NCI-H345 (cell line): ENCODE measurements around the gene ZKSCAN3.
"Not testable (repeated sequence)": the region's sequence is repeated elsewhere in the genome, so short reads cannot be mapped to it uniquely, and the experiment has no call there.

Experiments used
- DNase-seq: peaks from one replicate; lab custom pipeline; 2025; lab: John Stamatoyannopoulos, UW

ZKSCAN3 gene

GRCh38 chr6:28377879-28378278, 28.1 kb downstream of the ZKSCAN3 start:
- DNase-seq, result no peak

DNA sequence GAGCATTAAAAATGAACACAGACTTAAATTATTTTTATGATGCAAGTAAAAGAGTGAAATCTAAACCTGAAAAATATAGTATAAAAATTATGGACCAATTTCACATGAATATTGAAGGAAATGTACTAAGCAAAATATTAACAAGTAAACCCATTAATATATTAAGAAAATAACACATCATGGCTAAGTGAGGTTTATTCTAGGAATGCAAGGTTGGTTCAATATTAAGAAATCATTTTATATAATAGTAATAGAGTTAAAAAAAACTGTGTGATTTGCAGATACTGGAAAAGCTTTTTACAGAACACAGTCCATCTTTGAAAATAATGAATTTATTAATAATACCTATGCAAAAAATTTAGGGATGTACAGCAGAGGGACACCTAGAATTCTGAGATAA, 28.9 kb downstream of the ZKSCAN3 start:
- DNase-seq, result no peak

- no peak for DNase-seq
Measured at GRCh38 chr6:28380381-28380780, 30.6 kb downstream of the ZKSCAN3 start.

DNA sequence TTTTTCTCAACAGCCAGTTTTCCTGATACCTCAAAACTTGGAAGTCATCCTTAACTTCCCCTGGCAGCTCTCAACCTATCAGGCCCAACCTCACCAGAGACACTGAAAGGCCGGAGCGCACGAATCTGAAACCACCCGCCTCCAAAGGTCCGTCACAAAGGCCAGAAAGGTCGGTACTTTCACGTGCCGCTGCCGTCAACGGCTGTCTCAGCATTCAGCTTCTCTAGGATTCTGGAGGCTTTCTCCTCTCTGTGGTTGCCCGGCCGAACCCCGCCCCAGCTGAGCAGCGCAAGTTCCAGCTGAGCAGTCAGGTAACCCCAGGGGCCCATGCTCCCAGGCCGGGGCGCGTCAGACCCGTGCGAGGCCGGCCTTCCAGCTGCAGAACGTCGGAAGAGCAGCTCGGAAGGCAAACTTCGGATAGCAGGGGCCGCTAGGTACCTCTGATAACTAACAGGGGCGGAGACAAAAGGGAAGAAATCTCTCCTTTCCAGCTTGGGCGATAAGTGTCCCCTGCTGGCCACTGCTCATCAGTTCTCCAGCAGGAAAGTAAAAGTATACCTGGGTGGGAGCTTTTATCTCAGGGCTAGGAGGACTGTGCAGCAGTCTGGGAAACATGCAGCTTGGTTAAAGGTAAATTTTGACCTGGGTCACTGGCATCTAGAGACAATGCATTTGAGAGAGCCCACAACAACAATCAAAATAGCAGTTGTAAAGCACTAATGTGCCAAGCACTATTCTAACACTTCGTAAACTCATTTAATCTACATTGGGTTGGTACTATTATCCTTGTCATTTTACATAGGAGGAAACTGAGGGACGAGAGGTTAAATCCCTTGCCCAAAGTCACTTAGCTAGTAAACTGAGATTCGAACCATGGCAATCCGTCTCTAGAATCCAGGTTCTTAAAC, 33.7 kb downstream of the ZKSCAN3 start:
- DNase-seq, result peak; percentile 37

- no peak for DNase-seq
Measured at GRCh38 chr6:28384143-28384533, 34.4 kb downstream of the ZKSCAN3 start.

GRCh38 chr6:28390688-28391087, 40.9 kb downstream of the ZKSCAN3 start:
- DNase-seq, result no peak

DNA sequence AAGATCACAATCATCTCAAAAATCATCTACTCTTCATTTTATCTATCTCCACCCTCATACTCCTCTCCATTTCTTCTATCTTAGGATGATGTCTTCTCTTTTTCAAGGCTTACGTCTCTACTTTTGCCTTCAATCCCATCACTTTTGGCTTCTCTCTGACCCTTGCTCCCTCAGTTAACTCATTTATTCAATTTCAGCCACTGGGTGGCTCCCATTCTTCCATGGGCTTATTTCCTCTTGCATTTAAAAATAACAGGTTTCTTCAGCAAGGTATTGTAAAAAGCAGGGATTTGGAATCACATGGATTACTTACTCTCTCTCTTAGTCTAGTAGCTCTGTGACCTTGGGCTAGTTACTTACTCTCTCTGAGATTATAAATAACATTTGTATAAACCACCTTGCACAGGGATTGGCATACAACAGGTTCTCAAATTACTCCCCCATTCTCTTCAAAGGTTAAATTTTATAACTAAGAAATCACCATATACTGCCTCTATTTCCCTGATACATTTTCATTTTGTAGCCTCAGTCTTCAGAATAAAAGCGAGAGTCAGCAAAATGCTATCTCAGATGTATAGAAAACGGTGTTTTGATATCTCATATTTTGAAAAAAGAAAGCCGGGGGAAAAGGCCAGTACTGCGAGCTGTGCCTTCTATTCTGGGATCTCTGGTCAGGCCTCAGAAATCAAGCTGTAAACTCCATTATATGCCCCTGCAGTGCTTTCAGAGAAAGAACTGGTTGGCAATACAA, 44.3 kb downstream of the ZKSCAN3 start:
- no peak for DNase-seq

DNA sequence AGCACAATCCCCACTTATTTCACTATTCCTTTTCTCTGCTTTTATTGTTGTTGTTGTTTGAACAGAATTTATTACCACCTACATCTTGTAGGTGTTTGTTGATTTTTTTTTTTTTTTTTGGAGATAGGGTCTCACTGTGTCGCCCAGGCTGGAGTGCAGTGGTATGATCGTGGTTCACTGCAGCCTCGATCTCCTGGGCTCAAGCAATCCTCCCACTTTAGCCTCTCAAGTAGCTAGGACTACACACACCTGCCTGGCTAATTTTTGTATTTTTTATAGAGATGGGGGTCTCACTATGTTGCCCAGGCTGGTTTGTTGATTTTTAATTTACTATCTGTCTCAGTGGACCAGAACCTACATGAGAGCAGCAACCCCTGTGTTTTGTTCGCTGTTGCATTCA, 46.2 kb downstream of the ZKSCAN3 start:
- DNase-seq, result no peak

GRCh38 chr6:28399350-28400121, 49.8 kb downstream of the ZKSCAN3 start, which contains the start of gene ZSCAN12:
Gene ZSCAN12, minus strand, starts transcription at chr6:28399747. Its CDS starts 1,342 bp downstream, at chr6:28398405.
- DNase-seq, result peak; percentile 67

DNA sequence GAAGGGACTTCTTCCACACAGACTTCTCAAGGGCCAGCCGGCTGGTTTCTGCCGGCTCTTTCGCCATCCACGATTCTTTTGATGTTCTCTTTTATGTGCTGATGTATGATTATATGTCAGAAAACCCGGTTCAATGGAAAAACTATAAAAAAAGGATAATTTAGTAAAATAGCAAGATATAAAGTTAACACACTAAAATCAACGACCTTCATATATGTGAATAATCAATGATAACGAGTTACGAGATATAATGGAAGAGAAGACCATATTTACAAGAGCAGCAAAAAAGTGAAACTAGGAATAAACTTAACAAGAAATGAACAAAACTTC, 50.3 kb downstream of the ZKSCAN3 start:
- no peak for DNase-seq

- DNase-seq, result no peak
Measured at GRCh38 chr6:28401172-28401571, 51.4 kb downstream of the ZKSCAN3 start.

- no peak for DNase-seq
Measured at GRCh38 chr6:28402197-28402596, 52.5 kb downstream of the ZKSCAN3 start.

DNA sequence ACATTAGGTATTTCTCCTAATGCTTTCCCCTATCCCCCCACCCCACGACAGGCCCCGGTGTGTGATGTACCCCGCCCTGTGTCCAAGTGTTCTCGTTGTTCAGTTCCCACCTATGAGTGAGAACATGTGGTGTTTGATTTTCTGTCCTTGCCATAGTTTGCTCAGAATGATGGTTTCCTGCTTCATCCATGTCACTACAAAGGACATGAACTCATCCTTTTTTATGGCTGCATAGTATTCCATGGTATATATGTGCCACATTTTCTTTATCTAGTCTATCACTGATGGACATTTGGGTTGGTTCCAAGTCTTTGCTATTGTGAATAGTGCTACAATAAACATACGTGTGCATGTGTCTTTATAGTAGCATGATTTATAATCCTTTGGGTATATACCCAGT, 54.2 kb downstream of the ZKSCAN3 start:
- not testable (repeated sequence) for DNase-seq

- no peak for DNase-seq
Measured at GRCh38 chr6:28407401-28407800, 57.7 kb downstream of the ZKSCAN3 start.

DNA sequence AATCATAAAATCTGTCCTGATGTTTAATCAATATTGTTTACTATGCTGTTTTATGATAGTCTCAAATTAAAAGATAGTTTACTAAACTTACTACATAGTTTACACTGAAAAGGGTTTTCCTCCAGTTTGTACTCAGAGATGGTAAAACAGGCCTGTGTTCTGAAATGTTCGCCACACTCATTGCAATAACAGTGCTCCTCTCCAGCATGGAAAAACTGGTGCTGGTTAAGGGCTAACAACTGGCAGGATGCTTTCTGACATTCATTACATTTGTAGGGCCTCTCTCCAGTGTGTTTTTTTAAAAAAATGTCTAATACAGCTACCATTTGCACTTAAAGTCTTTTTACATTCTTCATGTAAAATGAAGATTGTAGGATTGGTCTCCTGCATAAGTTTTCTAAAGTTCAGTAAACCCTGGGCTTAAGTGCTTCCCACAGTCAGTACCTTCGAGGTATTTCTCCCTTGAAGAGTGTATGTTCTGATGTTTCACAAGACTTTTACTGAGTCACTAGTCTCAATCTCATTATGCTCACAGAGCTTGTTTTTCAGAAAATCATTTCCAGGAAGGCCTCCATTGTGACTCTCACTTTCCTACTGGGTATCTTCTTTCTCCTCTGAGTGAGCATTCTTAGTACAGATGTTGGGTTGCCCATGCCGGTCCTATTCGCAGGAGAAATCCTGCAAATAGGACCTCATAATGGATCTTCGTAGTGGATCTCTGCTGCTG, 58.5 kb downstream of the ZKSCAN3 start:
- no peak for DNase-seq

GRCh38 chr6:28410767-28411166, 61.0 kb downstream of the ZKSCAN3 start:
- DNase-seq, result no peak

DNA sequence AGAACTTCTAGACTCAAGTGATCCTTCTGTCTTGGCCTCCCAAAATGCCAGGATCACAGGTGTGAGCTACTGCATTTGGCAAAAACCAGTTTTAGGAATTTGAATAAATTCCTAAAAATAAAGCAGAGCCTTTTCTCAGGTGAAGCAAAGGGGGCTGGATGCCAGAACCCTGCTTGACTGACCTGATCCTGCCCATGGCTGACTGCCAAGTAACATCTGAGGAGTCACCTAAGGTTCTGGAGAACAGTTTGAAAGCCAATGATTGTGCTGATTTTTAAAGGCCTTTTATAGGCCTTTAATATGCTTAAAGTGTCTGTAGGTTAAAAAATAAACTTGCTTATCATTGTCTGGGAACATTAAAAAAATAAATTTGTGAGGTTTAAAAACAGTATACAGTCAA, 63.9 kb downstream of the ZKSCAN3 start:
- no peak for DNase-seq
